ENCODE measurements around the gene ACOT8.

DNA sequence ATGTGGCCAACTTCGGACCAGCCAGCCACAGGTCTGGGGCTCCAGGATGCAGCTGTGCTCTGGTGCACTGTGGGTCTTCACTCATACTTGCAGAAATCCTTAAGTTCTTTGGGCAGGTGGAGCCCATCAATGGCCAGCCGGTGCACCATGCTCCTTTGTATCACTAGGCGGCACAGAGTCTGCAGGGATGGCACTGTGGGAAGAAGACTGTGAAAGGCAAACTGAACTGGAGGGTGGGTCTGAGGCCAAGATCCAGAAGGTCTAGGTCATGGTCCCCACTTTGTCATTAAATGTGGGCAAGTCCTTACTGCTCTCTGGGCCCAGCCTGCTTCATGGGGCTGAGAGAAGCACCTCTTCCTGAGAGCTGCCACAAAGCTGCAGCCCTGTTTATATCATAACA is 31.5 kb upstream of the ACOT8 start:
- no peak for TF ChIP-seq CTCF (IDR thresholded peaks at IDR 0.05)
- no peak for TF ChIP-seq POLR2A (IDR thresholded peaks at IDR 0.05)

All from lower leg skin (tissue), 3 donors.